Measurements from ENCODE around the gene GID4. TPM values are rescaled to one million over a fixed set of nuclear protein-coding genes. Genes with fewer than 3 reads are reported as not detected.

Gene GID4
- total and polyA plus RNA-seq, 2 of the 4 experiments (the other 2 are of a cell fraction), result 3.9 to 5.6 TPM

DNA sequence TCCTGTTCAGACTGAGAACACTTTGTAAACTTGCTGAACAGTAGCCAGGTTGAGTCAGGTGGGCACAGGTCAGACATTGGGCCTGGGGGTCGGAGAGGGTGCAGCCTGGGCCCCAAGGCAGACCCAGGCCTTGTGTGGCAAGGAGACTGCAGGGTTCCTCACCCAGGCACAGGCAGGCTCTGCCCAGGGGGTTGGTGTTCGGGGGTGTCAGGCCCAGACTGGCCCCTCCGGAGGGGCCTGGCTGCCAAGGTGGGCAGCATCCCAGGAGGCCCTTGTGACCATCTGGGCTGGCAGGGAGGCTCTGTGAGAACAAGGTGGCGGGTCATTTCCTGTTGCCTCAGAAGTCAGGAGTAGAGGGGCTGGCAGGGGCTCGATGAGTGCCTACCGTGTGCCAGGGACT is 68.8 kb downstream of the GID4 start:
- Histone ChIP-seq H2BK120ac (ENCODE audit: low read depth, low read length) (no peak overlapping the region), H2BK5ac (ENCODE audit: low read depth, low read length, poor library complexity, severe bottlenecking) (no peak overlapping the region), H3K4me1 (ENCODE audit: control insufficient read depth, insufficient read depth, low read length) (no peaks in the 10 kb centered on the region), H3K27me3 (ENCODE audit: control insufficient read depth, insufficient read depth, low read length) (no peaks in the 10 kb centered on the region), H3K4me3 (ENCODE audit: insufficient read depth, low read depth, low read length) (no peak overlapping the region), H4K5ac (ENCODE audit: low read depth, low read length) (no peak overlapping the region), H3K79me1 (ENCODE audit: low read depth in 1 of 2, low read length in 2 of 2) (no peaks in the 10 kb centered on the region), H3K4me2 (ENCODE audit: low read depth, low read length) (no peak overlapping the region), H3K27ac (ENCODE audit: insufficient read depth, low read length) (no peak overlapping the region), H2BK15ac (ENCODE audit: low read depth, low read length) (no peak overlapping the region), H3K4ac (ENCODE audit: low read depth, low read length) (no peak overlapping the region), H2AFZ (replicated peaks; ENCODE audit: low read length, poor library complexity) (peak overlapping the region; percentile 3), H3K36me3 (ENCODE audit: control insufficient read depth, insufficient read depth, low read length) (peaks cover 31% of the 10 kb centered on the region), H3K9me1 (ENCODE audit: insufficient read depth, low read length) (peaks cover 5% of the 10 kb centered on the region; the same call in 1 of the 2 replicates), H3K23ac (ENCODE audit: low read depth, low read length) (no peak overlapping the region), H2AK9ac (replicated peaks; ENCODE audit: low read depth, low read length, poor library complexity) (peak overlapping the region; percentile 59), H2BK20ac (ENCODE audit: low read depth, low read length) (no peak overlapping the region), H2AK5ac (ENCODE audit: low read depth, low read length) (no peak overlapping the region), H3K18ac (ENCODE audit: low read depth, low read length) (no peak overlapping the region), H4K20me1 (ENCODE audit: insufficient read depth, low read length) (no peaks in the 10 kb centered on the region), H3K14ac (replicated peaks; ENCODE audit: low read depth, low read length) (no peak overlapping the region), H4K91ac (ENCODE audit: insufficient read depth, low read depth, low read length) (no peak overlapping the region), H3K56ac (ENCODE audit: extremely low read depth, insufficient read depth, low read length) (no peak overlapping the region), H4K8ac (ENCODE audit: low read depth in 2 of 2, low read length in 2 of 2) (no peak overlapping the region), H3K9ac (ENCODE audit: low read depth, low read length) (no peak overlapping the region), H3K9me3 (ENCODE audit: control insufficient read depth, insufficient read depth, low read length) (no peaks in the 10 kb centered on the region)
- POLR2A ChIA-PET (ENCODE audit: unreplicated experiment), result no interaction called here
- dilution Hi-C loops (cut with HindIII; ENCODE audit: low sequenced_read_pairs, unreplicated experiment), result no loop called here
- intact Hi-C loops (cut with micrococcal nuclease), result no loop called here
- 73% methylated on average over 3 of the region's 6 CpGs; no CpG with 5 or more reads in 1 of the 2 experiments for whole genome bisulfite sequencing, 2 experiments (ENCODE audit: extremely low coverage in 2 of 2, insufficient read length in 1 of 2)
- DNase-seq, result no peak
- ATAC-seq (ENCODE audit: low read depth), result no peak
- no TSS peak for BruUV-seq (replicated peaks)
- TF ChIP-seq POLR2A (IDR thresholded peaks at IDR 0.05; ENCODE audit: low read depth, low read length), result no peak
- no peak for TF ChIP-seq RFX5 (IDR thresholded peaks at IDR 0.05; ENCODE audit: low read depth, low read length)
- no peak for TF ChIP-seq SMC3 (IDR thresholded peaks at IDR 0.05; ENCODE audit: low read depth, low read length)
- in situ Hi-C loops (cut with MboI; ENCODE audit: low sequenced_read_pairs), result no loop called here
- CTCF ChIA-PET, result no interaction called here

All from IMR-90 (cell line).